GM12864 (cell line): ENCODE measurements around the gene SMIM3.
"Not testable (repeated sequence)": the region's sequence is repeated elsewhere in the genome, so short reads cannot be mapped to it uniquely, and the experiment has no call there.

Experiments used
- DNase-seq: peaks from one replicate; pipeline ENCODE4 v3.0.0-alpha.2; 2011; ENCODE audit warnings: low read depth
- H3K4me3 ChIP-seq: 2 replicates; pipeline ENCODE4 v1.5.1; 2011; ENCODE audit warnings: mild to moderate bottlenecking, low read depth, low read length, control low read depth
- TF ChIP-seq, protein P1 (sequence below): IDR thresholded peaks from 2 replicates; pipeline ENCODE4 v1.5.1; 2011; ENCODE audit warnings: low read depth, mild to moderate bottlenecking, moderate library complexity, low read length, control low read depth, inconsistent platforms; ENCODE audit errors: missing control alignments

Gene SMIM3

DNA sequence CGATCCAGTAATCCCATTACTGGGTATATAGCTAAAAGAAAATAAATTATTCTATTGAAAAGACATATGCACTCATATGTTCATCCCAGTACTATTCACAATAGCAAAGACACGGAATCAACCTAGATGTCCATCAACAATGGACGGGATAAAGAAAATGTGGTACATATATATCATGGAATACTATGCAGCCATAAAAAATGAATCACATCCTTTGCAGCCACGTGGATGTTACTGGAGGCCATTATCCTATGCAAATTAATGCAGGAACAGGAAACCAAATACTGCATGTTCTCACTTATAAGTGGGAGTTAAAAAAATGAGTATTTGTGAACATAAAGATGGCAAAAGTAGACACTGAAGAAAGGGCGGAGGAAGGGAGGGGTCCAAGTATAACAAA lies 51.2 kb downstream of the SMIM3 start:
- DNase-seq, result no peak
- TF ChIP-seq, protein P1, sequence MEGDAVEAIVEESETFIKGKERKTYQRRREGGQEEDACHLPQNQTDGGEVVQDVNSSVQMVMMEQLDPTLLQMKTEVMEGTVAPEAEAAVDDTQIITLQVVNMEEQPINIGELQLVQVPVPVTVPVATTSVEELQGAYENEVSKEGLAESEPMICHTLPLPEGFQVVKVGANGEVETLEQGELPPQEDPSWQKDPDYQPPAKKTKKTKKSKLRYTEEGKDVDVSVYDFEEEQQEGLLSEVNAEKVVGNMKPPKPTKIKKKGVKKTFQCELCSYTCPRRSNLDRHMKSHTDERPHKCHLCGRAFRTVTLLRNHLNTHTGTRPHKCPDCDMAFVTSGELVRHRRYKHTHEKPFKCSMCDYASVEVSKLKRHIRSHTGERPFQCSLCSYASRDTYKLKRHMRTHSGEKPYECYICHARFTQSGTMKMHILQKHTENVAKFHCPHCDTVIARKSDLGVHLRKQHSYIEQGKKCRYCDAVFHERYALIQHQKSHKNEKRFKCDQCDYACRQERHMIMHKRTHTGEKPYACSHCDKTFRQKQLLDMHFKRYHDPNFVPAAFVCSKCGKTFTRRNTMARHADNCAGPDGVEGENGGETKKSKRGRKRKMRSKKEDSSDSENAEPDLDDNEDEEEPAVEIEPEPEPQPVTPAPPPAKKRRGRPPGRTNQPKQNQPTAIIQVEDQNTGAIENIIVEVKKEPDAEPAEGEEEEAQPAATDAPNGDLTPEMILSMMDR, result no peak
- H3K4me3 ChIP-seq, result no peak overlapping the region

DNA sequence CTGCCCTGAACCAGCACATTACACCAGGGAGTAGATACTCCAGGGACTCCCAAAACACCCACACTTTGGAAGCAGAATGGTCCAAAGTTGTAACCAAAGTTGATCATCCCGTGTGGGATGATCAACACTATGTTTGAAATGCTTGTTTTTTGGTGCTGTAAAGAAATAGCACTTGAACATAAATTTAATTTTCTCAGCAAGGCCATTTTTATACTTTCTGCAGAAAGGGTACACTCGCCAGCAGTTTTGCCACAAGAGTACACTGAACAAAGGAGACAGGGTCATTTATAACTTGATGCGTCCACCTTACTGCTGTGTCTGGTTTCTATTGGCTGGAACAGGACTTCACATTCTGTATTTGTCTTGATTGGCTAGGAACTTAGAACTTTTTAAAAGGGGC lies 53.3 kb downstream of the SMIM3 start:
- not testable (repeated sequence) for H3K4me3 ChIP-seq, DNase-seq

DNA sequence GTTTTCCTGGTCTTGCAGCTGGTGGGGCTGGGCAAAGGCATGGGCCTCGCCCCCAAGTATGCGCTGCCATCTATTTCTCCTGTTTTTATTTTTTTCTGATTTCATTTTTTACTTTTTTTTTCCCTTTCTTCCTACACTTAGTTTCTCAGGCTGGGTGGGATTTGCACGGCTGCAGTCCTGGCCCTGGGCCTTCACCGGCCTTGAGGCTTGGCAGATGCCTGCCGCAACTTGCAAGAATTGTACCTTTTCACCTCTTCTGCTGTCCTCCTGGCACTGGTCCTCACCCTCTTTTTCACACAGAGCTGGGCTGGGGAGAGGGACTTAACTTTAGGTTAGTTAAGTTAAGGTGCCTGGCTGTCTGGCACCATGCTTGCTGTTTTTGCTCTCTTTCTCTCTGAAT lies 57.5 kb downstream of the SMIM3 start:
- TF ChIP-seq, protein P1, result no peak
- H3K4me3 ChIP-seq, result no peak overlapping the region
- no peak for DNase-seq

DNA sequence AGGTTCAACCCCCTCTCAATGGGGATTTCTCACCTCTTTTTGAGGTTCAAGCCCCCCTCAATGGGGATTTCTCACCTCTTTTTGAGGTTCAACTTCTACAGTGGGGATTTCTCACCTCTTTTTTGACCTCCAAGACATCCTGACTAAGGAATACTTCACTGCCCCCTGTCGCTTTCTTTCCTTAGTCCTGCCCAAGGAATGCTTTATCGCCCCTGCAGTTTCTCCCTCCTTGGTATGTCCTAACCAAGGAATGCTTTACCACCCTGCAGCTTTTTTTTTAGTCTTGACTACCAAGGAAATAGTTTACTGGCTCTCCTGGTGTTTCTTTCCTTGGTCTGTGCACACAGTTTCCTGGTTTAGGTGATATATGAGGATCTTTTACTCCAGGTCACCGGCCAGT lies 58.1 kb downstream of the SMIM3 start:
- TF ChIP-seq, protein P1, result no peak
- no peak for DNase-seq
- H3K4me3 ChIP-seq, result no peak overlapping the region

DNA sequence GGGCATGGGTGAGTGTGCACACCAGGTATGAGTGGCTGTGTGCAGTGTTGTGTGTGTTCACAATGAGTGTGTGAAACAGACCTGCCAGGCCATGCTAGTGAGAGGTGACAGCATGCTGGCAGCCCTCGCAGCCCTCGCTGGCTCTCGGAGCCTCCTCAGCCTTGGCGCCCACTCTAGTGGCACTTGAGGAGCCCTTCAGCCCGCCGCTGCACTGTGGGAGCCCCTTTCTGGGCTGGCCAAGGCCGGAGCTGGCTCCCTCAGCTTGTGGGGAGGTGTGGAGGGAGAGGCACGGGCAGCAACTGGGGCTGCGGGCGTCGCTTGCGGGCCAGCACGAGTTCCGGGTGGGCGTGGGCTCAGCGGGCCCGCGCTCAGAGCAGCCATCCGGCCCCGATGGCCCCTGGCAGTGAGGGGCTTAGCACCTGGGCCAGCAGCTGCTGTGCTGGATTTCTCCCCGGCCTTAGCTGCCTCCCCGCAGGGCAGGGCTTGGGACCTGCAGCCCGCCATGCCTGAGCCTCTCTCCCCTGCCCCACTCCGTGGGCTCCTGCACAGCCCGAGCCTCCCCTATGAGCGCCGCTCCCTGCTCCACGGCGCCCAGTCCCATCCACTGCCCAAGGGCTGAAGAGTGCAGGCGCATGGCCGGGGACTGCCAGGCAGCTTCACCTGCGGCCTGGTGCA lies 66.8 kb downstream of the SMIM3 start:
- DNase-seq, H3K4me3 ChIP-seq: not testable (repeated sequence)

DNA sequence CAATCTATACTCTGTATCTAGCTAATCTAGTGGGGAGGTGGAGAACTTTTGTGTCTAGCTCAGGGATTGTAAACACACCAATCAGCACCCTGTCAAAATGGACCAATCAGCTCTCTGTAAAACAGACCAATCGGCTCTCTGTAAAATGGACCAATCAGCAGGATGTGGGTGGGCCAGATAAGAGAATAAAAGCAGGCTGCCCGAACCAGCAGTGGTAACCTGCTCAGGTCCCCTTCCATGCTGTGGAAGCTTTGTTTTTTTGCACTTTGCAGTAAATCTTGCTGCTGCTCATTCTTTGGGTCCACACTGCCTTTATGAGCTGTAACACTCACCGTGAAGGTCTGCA lies 67.7 kb downstream of the SMIM3 start, which contains the start of gene IRGM:
Gene IRGM (plus strand): TSS at position 214 of the 346 bp plus-strand sequence. CDS start 1,603 bp downstream, outside the sequence.
- DNase-seq, H3K4me3 ChIP-seq: not testable (repeated sequence)
